Erythroblast (primary cell): ENCODE results near the gene AMPD3.

ENCODE experiments used
- GATA1 ChIP-seq: IDR thresholded peaks from 2 replicates; pipeline ENCODE4 v1.6.1; 2011; ENCODE audit warnings: low read depth, mild to moderate bottlenecking, control low read depth, low read length, moderate library complexity
- POLR2A ChIP-seq: IDR thresholded peaks from 2 replicates; pipeline ENCODE4 v1.6.1; 2011; ENCODE audit warnings: mild to moderate bottlenecking, low read length

GRCh38 chr11:10518123-10518522 is 63.1 kb downstream of the AMPD3 start:
- TF ChIP-seq POLR2A (no peak), GATA1 (no peak)
